NCI-H2196 treated with DMSO at 0.1 percent for 48 hours (cell line): ENCODE measurements around the gene PDS5B.
"Not testable (repeated sequence)": the region's sequence is repeated elsewhere in the genome, so short reads cannot be mapped to it uniquely, and the experiment has no call there.

ENCODE experiments used
- DNase-seq: peaks from one replicate; lab custom pipeline; 2025; ENCODE audit not compliant: unreplicated experiment; lab: John Stamatoyannopoulos, UW

PDS5B gene

DNA sequence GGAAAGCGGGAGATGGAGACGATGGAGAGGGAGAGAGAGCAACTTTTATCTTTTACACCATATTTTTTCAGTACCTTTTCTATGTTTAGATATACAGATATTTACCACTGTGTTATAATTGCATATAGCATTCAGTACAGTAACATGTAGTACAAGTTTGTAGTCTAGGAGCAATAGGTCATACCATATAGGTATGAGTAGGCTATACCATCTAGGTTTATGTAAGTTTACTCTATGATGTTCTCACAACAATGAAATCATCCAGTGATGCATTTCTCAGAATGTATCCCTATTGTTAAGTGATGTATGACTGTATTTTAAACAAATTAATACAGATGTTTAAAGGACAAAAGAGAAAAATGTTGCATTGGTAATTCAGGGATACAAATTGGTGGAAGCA is 136.1 kb downstream of the PDS5B start:
- DNase-seq: no peak

DNA sequence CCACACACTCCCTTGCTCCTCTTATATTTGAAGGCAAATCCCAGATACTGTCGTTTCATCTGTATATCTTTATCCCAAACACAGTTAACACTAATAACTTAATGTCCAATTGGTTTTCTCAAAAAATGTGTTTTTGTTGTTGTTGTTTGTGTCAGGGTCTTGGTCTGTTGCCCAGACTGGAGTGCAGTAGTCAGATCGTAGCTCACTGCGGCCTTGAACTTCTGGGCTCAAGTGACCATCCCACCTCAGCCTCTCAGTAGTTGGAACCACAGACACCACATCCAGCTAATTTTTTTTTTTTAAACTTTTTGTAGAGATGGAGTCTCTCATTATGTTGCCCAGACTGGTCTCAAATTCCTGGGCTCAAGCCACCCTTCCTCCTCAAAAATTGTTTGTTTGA is 137.7 kb downstream of the PDS5B start:
- no peak for DNase-seq

DNA sequence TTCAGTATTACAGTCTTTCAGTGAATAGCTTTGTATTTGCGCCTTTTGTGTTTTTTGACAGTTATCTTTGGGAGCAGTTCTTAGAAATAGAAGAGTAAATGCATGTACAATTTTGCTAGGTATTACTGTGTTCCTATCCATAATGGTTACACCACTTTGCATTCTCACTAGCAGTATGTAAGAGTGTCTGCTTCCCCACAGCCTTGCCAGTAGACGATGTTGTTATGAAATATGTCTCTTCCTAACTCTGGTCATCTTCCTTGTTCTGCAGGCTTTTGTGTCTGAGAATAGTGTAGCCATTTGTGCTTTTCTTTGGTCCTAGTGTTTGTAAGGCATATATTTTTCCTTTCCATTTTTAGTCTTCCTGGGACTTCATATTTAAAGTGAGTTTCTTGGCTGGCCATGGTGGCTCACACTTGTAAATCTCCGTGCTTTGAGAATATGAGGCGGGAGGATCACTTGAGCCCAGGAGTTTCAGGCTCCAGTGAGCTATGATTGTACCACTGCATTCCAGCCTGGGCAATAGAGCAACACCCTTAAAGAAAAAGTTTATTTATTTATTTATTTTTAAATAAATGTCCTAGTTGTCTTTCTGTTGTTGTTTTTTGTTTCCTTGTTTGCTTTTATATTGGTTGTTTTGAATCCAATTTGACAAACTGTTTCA is 140.3 kb downstream of the PDS5B start:
- DNase-seq: no peak

DNA sequence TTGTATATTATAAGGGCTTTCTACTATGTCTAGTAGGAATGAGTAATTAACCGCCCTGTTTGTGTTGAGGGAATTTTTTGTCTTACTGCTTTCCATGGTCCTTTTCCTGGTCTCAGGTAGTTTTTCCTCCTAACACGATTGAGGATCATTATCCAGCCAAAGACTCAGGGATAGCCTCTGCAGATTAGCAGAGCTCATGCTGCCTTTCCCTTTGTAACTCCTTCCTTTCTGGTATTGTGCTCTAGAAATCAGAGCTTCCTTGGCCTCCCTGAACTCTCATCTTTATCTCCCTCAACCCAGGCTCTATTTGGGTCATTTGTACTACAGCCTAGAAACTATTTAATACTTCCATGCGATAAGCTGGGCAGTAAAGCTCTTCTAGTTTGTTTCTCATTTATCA is 142.1 kb downstream of the PDS5B start:
- no peak for DNase-seq

DNA sequence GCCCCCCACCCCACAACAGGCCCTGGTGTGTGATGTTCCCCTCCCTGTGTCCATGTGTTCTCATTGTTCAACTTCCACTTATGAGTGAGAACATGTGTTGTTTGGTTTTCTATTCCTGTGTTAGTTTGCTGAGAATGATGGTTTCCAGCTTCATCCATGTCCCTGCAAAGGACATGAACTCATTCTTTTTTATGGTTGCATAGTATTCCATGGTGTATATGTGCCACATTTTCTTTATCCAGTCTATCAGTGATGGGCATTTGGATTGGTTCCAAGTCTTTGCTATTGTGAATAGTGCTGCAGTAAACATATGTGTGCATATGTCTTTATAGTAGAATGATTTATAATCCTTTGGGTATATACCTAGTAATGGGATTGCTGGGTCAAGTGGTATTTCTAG is 142.8 kb downstream of the PDS5B start:
- DNase-seq: not testable (repeated sequence)

DNA sequence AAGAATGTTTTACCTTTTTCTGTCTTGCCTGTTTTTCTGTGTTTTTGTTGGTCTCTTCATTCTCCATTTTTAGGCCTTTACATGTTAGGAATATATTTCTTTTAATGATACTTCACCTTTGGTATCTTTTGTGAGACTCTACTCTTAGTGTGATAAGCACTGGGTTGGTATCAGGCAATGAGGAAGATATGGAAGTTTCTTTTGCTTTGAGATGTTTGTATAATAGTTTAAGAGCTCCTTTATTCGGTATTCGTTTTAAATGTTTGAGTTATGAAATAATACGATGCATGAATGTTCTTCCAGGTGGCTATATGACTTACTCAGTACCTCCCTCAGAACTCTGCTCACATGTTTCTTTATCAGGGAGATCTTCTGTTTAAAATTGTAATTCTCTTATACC is 144.8 kb downstream of the PDS5B start:
- DNase-seq: no peak

DNA sequence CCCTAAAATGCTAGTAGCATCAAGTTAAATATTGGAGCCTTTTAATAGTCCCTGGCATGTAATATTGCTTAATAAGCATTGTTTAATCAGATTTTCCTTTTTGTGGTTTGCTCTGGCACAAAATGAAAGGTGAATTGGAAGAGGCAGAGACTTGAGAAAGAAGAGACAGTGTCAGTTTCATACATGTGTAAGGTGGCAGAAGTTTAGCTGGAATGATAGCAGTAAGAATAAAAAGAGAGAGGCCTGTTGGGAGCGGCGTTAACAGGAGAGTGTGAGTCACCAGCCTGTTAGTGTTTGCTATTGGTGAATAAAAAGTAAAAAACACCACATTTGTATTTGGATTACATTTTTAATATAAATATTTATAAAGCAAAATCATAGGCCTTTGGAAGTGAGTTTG is 145.3 kb downstream of the PDS5B start:
- peak; percentile 1 for DNase-seq

DNA sequence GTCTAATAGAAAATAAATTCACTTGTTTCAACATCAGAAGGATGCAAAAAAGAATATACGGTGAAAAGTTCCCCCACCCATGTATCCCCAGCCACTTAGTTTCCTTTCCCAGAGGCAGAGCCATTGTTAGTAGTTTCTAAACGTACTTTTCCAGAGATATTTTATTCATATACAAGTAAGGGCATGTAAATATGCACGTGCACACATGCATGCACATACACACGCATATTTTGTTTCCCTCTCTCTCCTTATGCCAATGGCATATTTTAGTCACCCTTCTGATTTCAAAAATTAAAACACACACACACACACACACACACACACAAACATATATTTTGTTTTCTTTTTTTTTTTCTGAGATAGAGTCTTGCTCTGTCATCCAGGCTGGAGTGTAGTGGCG is 147.4 kb downstream of the PDS5B start:
- no peak for DNase-seq

DNA sequence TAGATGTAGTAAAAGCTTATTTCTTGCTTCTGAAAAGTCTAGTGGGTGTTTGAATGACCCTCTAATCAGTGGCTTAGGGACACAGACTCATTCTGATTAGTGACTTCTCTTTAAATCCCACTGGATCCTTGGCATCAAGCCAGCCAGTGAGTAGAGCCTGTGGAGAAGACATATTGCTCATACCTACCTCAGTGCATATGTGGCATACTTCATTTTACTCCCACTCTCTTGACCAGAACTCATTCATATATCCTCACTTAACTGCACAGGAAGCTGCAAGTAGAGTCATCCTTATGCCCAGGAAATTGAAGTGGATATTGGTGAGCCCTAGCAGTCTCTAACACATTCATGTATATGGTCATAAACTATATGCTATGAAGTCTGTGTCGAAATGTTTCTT is 148.3 kb downstream of the PDS5B start:
- no peak for DNase-seq

DNA sequence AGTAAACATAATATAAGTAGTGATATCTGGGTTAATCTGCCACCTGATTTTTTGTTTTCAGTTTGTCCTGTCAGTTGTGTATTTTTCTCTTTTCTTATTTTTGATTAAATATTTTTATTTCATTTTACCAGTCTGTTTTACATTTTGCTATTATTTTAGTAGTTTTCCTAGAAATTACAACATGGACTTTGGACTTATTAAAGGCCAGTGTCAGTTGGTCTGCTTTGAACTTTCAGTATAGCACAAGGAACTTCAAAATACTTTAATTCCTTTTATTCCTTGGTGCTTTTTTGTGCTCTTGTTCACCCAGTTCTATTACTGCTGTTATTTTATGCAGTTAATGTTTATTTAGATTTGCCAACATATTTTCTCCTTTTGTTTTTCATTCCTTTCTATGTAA is 149.6 kb downstream of the PDS5B start:
- no peak for DNase-seq

DNA sequence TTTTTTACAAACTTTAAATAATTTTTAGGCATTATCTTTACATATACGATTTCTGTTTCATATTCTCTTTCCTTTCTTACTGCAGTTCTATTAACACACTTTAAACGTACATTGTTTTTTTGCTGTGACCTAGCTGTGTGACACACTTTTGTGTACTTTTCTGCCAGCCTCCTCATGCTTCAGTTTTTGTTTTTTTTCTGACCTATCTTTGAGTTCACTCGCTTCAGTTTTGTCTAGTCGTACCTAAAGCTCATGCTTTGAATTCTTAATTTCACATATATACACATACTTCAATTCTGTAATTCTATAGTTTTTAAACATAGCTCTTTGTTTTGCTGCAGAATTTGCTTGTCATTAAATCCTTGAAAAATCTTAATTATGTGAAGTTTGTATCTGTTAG is 150.4 kb downstream of the PDS5B start:
- DNase-seq: no peak

DNA sequence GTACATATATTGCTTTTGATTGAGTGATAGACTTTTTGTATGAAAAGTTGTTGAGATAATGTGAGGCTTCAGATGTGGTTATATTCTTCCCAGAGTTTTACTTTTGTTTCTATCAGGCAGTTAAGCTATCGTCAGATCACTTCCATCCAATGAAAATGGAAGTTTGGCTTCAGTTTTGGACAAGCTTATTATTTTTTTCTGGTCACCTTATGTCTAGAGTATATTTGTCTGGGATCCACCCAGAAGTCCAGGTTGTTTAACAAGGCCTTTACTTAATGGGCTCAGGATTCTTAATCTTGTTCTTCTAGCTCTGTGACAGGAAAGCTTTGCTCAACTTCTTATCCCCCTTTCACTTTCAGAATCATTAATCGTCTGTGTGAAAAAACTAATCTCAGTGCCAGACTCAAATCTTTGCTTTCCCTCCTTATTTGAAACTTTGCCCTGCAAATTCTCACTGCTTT is 150.9 kb downstream of the PDS5B start:
- no peak for DNase-seq

DNA sequence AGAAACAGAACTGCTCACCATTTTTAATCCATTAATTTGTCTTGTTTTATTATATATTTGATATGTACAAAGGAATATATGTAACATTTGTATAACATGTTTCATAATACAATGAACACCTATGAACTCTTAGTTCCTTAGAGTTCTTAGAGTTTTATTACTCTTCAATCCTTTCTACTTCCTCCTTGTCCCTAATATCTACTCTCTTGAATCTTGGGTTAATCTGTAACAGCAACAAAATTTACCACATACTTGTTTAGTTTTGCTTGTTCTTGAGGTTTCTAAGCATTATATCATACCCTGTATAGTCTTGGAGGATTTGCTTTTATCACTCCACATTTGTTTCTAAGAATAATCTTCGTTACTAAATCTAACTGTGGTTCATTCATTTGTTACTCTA is 151.4 kb downstream of the PDS5B start:
- DNase-seq: no peak

DNA sequence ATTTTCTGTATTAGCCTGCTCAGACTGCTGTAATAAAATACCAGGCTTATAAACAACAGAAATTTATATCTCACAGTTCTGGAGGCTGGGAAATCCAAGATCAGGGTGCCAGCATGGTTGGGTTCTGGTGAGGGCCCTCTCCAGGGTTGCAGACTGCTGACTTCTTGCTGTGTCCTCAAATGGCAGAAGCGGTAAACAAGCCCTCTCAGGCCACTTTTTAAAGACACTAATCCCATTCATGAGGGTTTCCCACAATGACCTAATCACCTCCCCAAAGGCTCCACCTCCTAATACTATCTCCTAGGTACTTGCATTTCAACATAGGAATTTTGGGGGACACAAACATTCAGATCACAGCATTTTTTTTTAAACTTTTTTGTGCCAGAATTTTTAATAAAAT is 159.3 kb downstream of the PDS5B start:
- no peak for DNase-seq

DNA sequence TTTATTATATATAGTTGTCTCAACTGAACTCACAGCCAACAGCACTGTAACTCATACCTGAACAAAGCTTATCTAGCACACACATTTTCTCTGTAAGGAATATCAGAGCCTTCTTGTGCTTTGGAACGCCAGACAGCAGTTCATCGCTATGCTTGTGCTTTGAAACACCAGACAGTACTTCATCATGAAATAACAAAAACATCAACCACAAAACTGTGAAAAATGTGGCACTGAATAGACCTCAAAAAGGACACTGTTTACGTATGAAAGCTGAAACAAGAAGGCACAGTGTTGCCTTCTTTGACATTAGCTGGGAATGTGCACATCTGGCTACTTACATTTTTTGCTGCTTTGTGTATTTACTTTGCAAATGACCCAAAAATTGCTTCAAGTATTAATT is 160.2 kb downstream of the PDS5B start:
- no peak for DNase-seq

DNA sequence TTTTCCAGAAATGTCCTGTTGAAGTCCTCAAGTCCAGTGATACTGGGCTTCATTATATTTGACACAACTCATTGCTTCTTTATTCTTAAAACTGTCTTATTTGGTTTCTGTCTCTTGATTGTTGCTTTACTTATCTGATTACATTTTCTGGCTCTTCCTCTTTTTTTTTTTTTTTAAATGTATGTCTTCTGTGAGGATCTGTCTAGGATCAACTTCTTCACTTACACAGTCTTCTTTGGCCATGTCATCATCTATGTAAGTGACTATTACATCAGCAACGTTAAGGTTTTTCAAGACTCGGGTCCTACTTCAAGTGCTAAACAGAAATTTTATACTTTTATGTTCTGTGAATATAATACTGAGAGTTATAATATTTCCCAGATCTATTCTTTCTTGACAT is 162.1 kb downstream of the PDS5B start:
- DNase-seq: no peak

DNA sequence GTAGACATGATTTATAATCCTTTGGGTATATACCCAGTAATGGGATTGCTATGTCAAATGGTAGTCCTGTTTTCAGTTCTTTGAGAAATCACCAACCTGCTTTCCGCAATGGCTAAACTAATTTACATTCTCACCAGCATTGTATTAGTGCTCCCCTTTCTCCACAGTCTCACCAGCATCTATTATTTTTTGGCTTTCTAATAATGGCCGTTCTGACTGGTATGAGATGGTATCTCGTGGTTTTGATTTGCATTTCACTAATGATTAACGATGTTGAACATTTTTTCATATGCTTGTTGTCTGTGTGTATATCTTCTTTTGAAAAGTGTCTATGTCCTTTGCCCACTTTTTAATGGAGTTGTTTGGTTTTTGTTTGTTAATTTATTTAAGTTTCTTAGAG is 165.1 kb downstream of the PDS5B start:
- no peak for DNase-seq

DNA sequence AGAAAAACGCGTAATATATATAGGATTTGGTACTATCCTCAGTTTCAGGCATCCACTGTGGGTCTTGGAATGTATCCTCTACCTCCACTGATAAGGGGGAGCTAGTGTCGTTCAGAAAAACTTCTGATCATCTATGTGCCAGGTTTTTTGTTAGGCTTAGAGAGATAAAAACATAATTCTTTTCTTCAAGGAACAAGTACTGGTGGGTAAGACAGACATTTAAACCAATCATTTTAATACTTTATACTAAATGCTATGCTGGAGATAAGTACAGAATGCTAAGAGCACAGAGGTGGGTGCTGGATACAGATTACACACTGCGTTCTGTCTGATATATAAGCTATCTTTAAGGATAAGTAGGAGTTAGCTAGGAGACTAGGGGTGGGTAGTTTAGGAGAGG is 166.1 kb downstream of the PDS5B start:
- DNase-seq: no peak

DNA sequence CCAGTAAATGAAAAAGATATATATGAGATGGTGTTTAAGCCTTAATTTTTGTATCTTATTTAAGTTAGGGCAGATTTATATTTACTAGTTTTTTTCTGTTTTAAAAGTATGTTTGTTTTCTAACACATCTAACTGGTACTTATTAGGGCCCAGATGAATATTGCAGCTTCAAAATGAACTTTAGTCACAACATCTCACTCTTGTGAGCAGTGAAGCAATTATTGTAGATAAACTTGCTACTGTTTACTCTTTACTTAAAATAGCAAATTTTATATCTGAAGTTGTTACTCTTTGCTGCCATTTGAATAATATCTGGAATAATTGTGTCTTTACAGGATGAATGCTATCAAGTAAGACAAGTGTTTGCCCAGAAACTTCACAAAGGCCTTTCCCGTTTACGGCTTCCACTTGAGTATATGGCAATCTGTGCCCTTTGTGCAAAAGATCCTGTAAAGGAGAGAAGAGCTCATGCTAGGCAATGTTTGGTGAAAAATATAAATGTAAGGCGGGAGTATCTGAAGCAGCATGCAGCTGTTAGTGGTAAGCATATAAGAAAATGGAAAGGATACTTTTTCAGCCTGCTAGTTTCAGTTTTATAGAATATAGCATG is 166.8 kb downstream of the PDS5B start:
- DNase-seq: no peak

DNA sequence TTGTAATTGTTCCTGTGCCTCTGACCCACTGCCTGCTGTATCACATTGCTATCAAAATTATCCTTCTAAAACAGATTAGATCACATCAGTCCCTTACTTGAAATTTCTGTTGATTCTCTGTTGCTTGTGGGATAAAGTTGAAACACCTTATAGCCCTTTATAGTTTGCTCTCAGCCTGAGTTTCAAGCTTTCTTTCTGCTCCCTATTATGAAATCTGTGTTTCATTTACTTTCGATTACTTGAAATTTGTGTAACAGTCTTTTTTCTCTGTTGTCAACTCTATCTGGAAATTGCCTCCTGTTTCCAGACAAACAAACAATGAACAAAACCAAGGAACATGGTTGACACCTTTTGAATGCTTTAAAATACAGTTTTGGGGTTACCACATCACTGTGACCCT is 167.9 kb downstream of the PDS5B start:
- no peak for DNase-seq

DNA sequence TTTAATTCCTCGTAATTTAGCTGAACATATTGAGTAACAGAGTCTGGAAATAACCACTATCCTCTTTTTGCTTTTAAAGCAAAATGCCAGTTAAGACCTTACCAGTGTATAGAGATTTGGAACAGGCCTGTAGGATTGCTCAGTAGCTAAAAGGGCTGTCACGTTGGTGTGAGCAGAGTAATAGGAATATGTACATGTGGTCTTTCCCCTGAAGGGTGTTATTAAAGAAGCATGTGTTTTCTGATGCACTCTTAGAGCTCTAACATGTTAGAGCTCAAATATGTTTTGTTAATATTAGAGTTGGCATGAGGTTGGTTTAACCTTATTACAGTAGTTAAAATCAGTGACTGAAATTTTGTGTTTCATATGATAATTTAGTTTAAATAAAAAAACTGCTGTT is 172.9 kb downstream of the PDS5B start:
- DNase-seq: no peak

DNA sequence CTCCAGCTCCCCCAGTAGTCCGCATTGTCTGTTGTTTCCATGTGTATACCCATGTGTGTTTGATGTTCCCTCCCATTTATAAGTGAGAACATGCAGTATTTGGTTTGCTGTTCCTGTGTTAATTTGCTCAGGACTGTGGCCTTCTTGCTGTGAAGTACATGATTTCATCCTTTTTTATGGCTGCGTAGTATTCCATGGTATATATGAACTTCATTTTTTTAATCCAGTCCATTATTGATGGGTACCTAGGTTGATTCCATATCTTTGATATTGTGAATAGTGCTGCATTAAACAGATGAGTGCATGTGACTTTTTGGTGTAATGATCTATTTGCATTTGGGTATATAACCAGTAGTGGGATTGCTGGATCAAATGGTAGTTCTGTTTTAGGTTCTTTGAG is 175.2 kb downstream of the PDS5B start:
- DNase-seq: no peak

DNA sequence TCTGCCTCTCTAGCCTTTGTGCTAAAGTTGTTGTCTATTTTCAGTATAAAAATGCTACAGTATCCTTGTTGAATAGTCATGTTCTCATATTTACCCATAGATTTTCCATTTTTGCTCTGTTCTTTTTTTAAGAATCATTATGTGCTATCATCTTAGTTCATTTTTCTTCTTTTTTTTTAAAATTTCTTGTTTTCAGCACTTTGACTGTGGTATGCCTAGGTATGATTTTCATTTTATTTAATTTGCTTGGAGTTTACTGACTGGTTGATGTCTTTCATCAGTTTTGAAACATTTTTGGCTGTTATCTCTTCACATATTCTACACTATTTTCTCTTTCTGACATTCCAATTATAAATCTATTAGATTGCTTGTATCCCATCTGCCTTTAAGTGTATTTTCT is 192.9 kb downstream of the PDS5B start:
- DNase-seq: no peak
